OCI-LY7 (cell line): ENCODE results near the gene OTUB1. TPM values are rescaled to one million over a fixed set of nuclear protein-coding genes. Genes with fewer than 3 reads are reported as not detected.

Source experiments
- BruUV-seq: library from RNA; stranded (reverse); fragments of 400-500 nt; replicated peaks from 2 replicates; lab custom pipeline; 2021; lab: Mats Ljungman, UMichigan
- CTCF ChIA-PET: fragments of 300-600 bp; sonication (Branson Sonifier 250); formaldehyde crosslinking; loops from one replicate; lab custom pipeline; 2022; ENCODE audit warnings: antibody characterized with exemption; ENCODE audit not compliant: unreplicated experiment; lab: Charles Lee
- POLR2A ChIA-PET: fragments of 300-600 bp; sonication (Branson Sonifier 250); formaldehyde crosslinking; loops from one replicate; lab custom pipeline; 2022; ENCODE audit warnings: antibody characterized with exemption; lab: Charles Lee
- DNase-seq: peaks from one replicate; pipeline ENCODE4 v3.0.0-alpha.2; 2015; ENCODE audit warnings: low spot score
- H2AFZ ChIP-seq: fragments of 200-600 bp; sonication (generic), shearing (Covaris generic); 2 replicates; pipeline ENCODE4 v1.6.1; 2014; ENCODE audit warnings: mild to moderate bottlenecking, antibody characterized with exemption, low read length, moderate library complexity
- H3K27ac ChIP-seq: fragments of 200-600 bp; sonication (generic); 2 replicates; pipeline ENCODE4 v1.5.1; 2014; ENCODE audit warnings: mixed run types, low read depth, mild to moderate bottlenecking, moderate library complexity, low read length, inconsistent platforms; ENCODE audit not compliant: poor library complexity, severe bottlenecking
- H3K36me3 ChIP-seq: fragments of 200-600 bp; sonication (generic); 2 replicates; pipeline ENCODE4 v1.6.1; 2014; ENCODE audit warnings: mild to moderate bottlenecking, antibody characterized with exemption, low read length, moderate library complexity, mixed read lengths; ENCODE audit not compliant: insufficient read depth
- H3K4me1 ChIP-seq: fragments of 200-600 bp; sonication (generic); 2 replicates; pipeline ENCODE4 v1.5.1; 2014; ENCODE audit warnings: mild to moderate bottlenecking, low read length; ENCODE audit not compliant: insufficient read depth, poor library complexity, severe bottlenecking
- H3K4me2 ChIP-seq: fragments of 200-600 bp; sonication (generic); 2 replicates; pipeline ENCODE4 v1.6.1; 2014; ENCODE audit warnings: mild to moderate bottlenecking, low read length
- H3K4me3 ChIP-seq: fragments of 200-600 bp; sonication (generic); 2 replicates; pipeline ENCODE4 v1.5.1; 2014; ENCODE audit warnings: mild to moderate bottlenecking, low read depth, low read length; ENCODE audit not compliant: poor library complexity, severe bottlenecking
- H3K79me2 ChIP-seq: fragments of 200-600 bp; sonication (generic); 2 replicates; pipeline ENCODE4 v1.6.1; 2016; ENCODE audit warnings: low read depth, mild to moderate bottlenecking, low read length, moderate library complexity, mixed read lengths; ENCODE audit not compliant: insufficient read depth
- H3K9me2 ChIP-seq: fragments of 200-600 bp; sonication (generic); 2 replicates; pipeline ENCODE4 v1.6.1; 2016; ENCODE audit warnings: mild to moderate bottlenecking, low read length, mixed read lengths; ENCODE audit not compliant: insufficient read depth
- H3K9me3 ChIP-seq: fragments of 200-600 bp; sonication (generic); 2 replicates; pipeline ENCODE4 v1.6.1; 2014; ENCODE audit warnings: mild to moderate bottlenecking, mixed run types, low read length, mixed read lengths
- H4K20me1 ChIP-seq: fragments of 200-600 bp; sonication (generic); 2 replicates; pipeline ENCODE4 v1.6.1; 2014; ENCODE audit warnings: mild to moderate bottlenecking, antibody characterized with exemption, low read length, moderate library complexity, mixed read lengths; ENCODE audit not compliant: insufficient read depth
- CTCF ChIP-seq: fragments of 200-600 bp; sonication (generic); conservative IDR thresholded peaks from 2 replicates; pipeline ENCODE4 v1.5.1; 2014; ENCODE audit warnings: mild to moderate bottlenecking, antibody characterized with exemption, low read length, moderate library complexity, mixed read lengths
- EZH2phosphoT487 ChIP-seq: fragments of 200-600 bp; sonication (generic); IDR thresholded peaks from 2 replicates; pipeline ENCODE4 v1.6.1; 2018; ENCODE audit warnings: low read depth, borderline replicate concordance, mild to moderate bottlenecking, mixed run types, antibody characterized with exemption, low read length, moderate library complexity, mixed read lengths
- intact Hi-C: fragments of 100-400 bp; cut with micrococcal nuclease; formaldehyde crosslinking; loops from one replicate; pipeline ENCODE4 v1.10.0; 2022; ENCODE audit not compliant: unreplicated experiment
- total RNA-seq, 2 experiments: library from RNA; depleted of rRNA in 1 of 2; stranded (reverse); fragments of >200 nt in 1 of 2; shearing (Covaris generic) in 1 of 2; gene quantifications; 2 replicates each; pipeline ENCODE4 v1.2.3, GENCODE V29; 2014 to 2022

Gene OTUB1
- total RNA-seq, 2 experiments from 2014 or later, result 72.4 to 88.1 TPM

GRCh38 chr11:64015510-64015909, 29.3 kb downstream of the OTUB1 start:
- Histone ChIP-seq H3K79me2 (no peaks in the 10 kb centered on the region), H3K9me3 (peaks cover 5% of the 10 kb centered on the region; the same call in 1 of the 2 replicates), H3K4me2 (no peak overlapping the region), H3K4me1 (no peaks in the 10 kb centered on the region), H3K4me3 (no peak overlapping the region), H3K9me2 (no peaks in the 10 kb centered on the region), H3K36me3 (no peaks in the 10 kb centered on the region), H4K20me1 (no peaks in the 10 kb centered on the region), H3K27ac (no peak overlapping the region), H2AFZ (no peak overlapping the region)
- no peak for DNase-seq
- CTCF ChIA-PET, result interaction anchor here (0.6 kb wide), 1 partner anchor 333 kb away, joined by 3 read pairs; no protein-coding TSS in a partner anchor
- TF ChIP-seq CTCF (no peak), EZH2phosphoT487 (no peak)
- intact Hi-C loops, result no loop called here
- POLR2A ChIA-PET, result no interaction called here
- no TSS peak for BruUV-seq

DNA sequence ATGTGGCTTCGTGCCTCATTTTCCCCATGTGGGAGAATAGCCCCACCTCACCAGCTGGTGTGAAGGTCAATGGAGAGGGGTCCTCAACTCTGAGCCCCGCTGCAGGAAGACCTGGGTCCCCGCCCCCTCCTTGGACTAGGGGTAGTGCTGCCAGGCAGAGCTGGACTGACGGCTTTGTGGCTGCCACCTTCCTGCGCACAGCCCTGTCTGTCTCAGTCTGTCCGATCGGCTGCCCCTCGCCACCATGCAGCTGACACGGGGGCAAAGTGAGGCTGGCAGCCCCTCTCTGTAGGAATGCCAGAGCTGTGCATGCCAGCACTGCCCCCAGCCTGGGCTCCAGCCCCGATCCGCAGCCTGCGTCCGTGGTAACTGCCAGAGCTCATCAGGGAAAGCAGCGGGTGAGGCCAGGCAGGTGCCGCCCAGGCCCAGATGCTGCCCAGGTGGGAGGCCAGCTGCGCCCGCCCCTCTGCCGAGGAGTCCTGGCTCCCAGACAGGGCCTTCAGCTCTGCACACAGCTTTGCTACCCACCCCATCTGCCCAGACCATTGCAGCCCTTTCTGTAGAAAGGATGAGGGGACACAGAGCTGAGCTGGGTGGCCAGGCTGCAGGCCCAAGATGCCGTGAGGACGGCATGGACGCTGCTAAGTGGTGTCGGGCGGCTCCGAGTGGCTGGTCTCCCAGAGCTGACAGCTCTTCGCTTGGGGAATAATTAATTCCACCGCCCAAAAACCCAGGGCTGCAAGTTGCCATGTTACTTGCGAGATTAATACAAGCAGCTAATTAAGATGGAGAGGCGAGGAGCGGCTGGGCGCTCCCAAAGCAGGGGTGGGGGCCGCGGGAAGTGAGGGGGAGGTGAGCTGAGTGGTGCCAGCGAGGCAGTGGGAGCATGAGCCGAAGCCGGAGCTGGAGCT, 30.0 kb downstream of the OTUB1 start:
- no peaks in the 10 kb centered on the region for H3K4me1 ChIP-seq
- no peak overlapping the region for H3K4me2 ChIP-seq
- H3K4me3 ChIP-seq, result no peak overlapping the region
- H3K79me2 ChIP-seq, result no peaks in the 10 kb centered on the region
- no peaks in the 10 kb centered on the region for H3K36me3 ChIP-seq
- DNase-seq, result no peak
- H2AFZ ChIP-seq, result no peak overlapping the region
- intact Hi-C loops, result no loop called here
- H4K20me1 ChIP-seq, result no peaks in the 10 kb centered on the region
- H3K27ac ChIP-seq, result no peak overlapping the region
- no peaks in the 10 kb centered on the region for H3K9me3 ChIP-seq
- CTCF ChIA-PET, result interaction anchor here (0.6 kb wide), 1 partner anchor 334 kb away, joined by 3 read pairs; no protein-coding TSS in a partner anchor
- BruUV-seq, result no TSS peak
- POLR2A ChIA-PET, result no interaction called here
- H3K9me2 ChIP-seq, result no peaks in the 10 kb centered on the region
- TF ChIP-seq CTCF, result no peak
- no peak for TF ChIP-seq EZH2phosphoT487

- H4K20me1 ChIP-seq, result no peaks in the 10 kb centered on the region
- no peak overlapping the region for H3K4me2 ChIP-seq
- no peaks in the 10 kb centered on the region for H3K36me3 ChIP-seq
- no peak overlapping the region for H2AFZ ChIP-seq
- H3K4me1 ChIP-seq, result no peaks in the 10 kb centered on the region
- H3K79me2 ChIP-seq, result no peaks in the 10 kb centered on the region
- no peak for DNase-seq
- ChIA-PET CTCF (interaction anchor here (0.8 kb wide), 1 partner anchor 180 kb away, joined by 3 read pairs; no protein-coding TSS in a partner anchor), POLR2A (no interaction called here)
- no peaks in the 10 kb centered on the region for H3K9me3 ChIP-seq
- no TSS peak for BruUV-seq
- intact Hi-C loops, result no loop called here
- H3K4me3 ChIP-seq, result no peak overlapping the region
- H3K9me2 ChIP-seq, result no peaks in the 10 kb centered on the region
- TF ChIP-seq CTCF, result no peak
- no peak for TF ChIP-seq EZH2phosphoT487
- H3K27ac ChIP-seq, result no peak overlapping the region
Measured at GRCh38 chr11:64017945-64018224, 31.6 kb downstream of the OTUB1 start.
